ENCODE results near the gene IGLL5. TPM values are rescaled to one million over a fixed set of nuclear protein-coding genes. Genes with fewer than 3 reads are reported as not detected.

The IGLL5 gene
- total RNA-seq, 2 experiments from 2014 or later: not detected

DNA sequence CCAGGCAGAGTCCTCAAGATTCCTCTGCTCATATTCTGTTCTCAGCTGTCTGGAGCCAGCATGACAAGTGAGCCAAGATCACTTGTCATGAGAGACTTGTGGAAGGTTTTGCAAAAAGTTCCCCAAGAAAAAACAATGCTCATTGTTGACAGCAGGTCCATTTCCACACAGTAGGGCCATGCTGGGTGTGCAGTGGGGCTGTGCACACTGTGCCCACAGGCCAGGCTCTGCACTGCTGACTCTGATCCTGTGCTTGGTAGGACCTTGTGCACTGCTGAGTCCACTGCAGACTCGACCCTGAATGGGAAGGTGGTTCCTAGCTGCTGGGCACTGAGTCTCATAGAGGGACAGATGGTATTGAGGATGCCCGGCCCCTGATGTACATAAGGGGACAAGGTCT, 33.9 kb upstream of the IGLL5 start:
- DNase-seq: no peak
- no peaks in the 10 kb centered on the region for H3K9me3 Mint-ChIP-seq
- no peaks in the 10 kb centered on the region for H3K36me3 Mint-ChIP-seq (ENCODE audit: low read depth)
- intact Hi-C loops (cut with micrococcal nuclease): no loop called here
- no peak overlapping the region for H3K4me3 Mint-ChIP-seq
- CTCF ChIA-PET: interaction anchor here (1.0 to 7.2 kb wide), 2 partner anchors 29 to 104 kb away, joined by 4 to 82 read pairs; no protein-coding TSS in a partner anchor
- no peaks in the 10 kb centered on the region for H3K27me3 Mint-ChIP-seq (ENCODE audit: low read depth)
- no peak overlapping the region for H3K27ac Mint-ChIP-seq
- H3K4me1 Mint-ChIP-seq (ENCODE audit: low read depth): no peaks in the 10 kb centered on the region

- no peaks in the 10 kb centered on the region for H3K4me1 Mint-ChIP-seq (ENCODE audit: low read depth)
- H3K27ac Mint-ChIP-seq: no peak overlapping the region
Measured at GRCh38 chr22:22854466-22854865, 33.1 kb upstream of the IGLL5 start.

GRCh38 chr22:22855085-22855484, 32.5 kb upstream of the IGLL5 start:
- CTCF ChIA-PET: interaction anchor here (0.6 to 1.8 kb wide), 15 partner anchors 9 to 104 kb away, joined by 3 to 13 read pairs (median 3); no protein-coding TSS in a partner anchor
- H3K27ac Mint-ChIP-seq: no peak overlapping the region
- intact Hi-C loops (cut with micrococcal nuclease): no loop called here

More at GRCh38 chr22:22854466-22854865, 33.1 kb upstream of the IGLL5 start:
- Mint-ChIP-seq H3K9me3 (no peaks in the 10 kb centered on the region), H3K27me3 (ENCODE audit: low read depth) (no peaks in the 10 kb centered on the region), H3K4me3 (no peak overlapping the region), H3K36me3 (ENCODE audit: low read depth) (no peaks in the 10 kb centered on the region)
- intact Hi-C loops (cut with micrococcal nuclease): no loop called here
- DNase-seq: no peak
- CTCF ChIA-PET: interaction anchor here (7.2 kb wide), 1 partner anchor 28 kb away, joined by 82 read pairs; no protein-coding TSS in a partner anchor

DNA sequence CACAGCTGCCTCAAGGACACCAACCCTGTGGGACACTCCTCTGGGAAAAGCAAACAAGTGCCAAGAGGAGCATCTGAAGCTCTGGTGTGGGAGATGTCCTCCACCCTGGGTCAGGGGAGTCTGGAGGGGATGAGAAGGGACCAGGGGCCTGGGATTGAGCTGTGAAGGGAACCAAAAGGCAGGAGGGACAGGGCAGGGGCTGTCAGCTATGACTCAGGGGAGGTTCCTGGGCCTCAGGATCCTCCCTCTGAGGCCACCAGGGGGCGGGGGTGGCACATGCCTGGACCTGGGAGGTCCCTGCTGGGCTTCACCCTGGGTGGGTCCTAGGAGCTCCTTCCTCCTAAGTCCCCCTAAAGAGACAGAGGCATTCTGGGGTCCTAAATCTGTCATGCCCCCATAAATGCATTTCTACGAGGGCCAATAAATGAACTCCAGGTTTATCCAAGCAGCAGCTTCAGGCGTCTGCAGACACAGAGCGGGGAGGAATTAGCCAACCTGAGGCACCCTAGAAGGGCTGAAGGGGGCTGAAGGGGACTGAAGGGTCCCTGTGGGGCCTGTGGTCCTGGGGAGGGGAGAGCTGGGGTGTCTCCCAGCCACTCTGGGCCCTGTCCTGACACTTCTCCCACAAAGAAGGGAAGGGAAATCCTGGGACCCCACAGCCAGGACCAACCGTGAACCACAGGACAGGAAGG, 31.9 kb upstream of the IGLL5 start:
- Mint-ChIP-seq H3K9me3 (no peaks in the 10 kb centered on the region), H3K27ac (no peak overlapping the region), H3K27me3 (ENCODE audit: low read depth) (no peaks in the 10 kb centered on the region), H3K4me1 (ENCODE audit: low read depth) (no peaks in the 10 kb centered on the region), H3K36me3 (ENCODE audit: low read depth) (no peaks in the 10 kb centered on the region), H3K4me3 (no peak overlapping the region)
- CTCF ChIA-PET: interaction anchor here (0.6 to 1.8 kb wide), 16 partner anchors 8 to 637 kb away, joined by 3 to 13 read pairs (median 3); no protein-coding TSS in a partner anchor
- DNase-seq: peak; percentile 48
- intact Hi-C loops (cut with micrococcal nuclease): no loop called here

More at GRCh38 chr22:22855085-22855484, 32.5 kb upstream of the IGLL5 start:
- no peak for DNase-seq
- no peaks in the 10 kb centered on the region for H3K9me3 Mint-ChIP-seq
- H3K4me1 Mint-ChIP-seq (ENCODE audit: low read depth): no peaks in the 10 kb centered on the region
- H3K4me3 Mint-ChIP-seq: no peak overlapping the region
- no peaks in the 10 kb centered on the region for H3K27me3 Mint-ChIP-seq (ENCODE audit: low read depth)
- no peaks in the 10 kb centered on the region for H3K36me3 Mint-ChIP-seq (ENCODE audit: low read depth)

- Mint-ChIP-seq H3K36me3 (ENCODE audit: low read depth) (no peaks in the 10 kb centered on the region), H3K9me3 (no peaks in the 10 kb centered on the region), H3K4me3 (no peak overlapping the region), H3K27me3 (ENCODE audit: low read depth) (no peaks in the 10 kb centered on the region), H3K27ac (no peak overlapping the region), H3K4me1 (ENCODE audit: low read depth) (no peaks in the 10 kb centered on the region)
- no peak for DNase-seq
- CTCF ChIA-PET: interaction anchor here (0.6 to 1.8 kb wide), 9 partner anchors 15 to 637 kb away, joined by 3 to 13 read pairs (median 4); no protein-coding TSS in a partner anchor
- intact Hi-C loops (cut with micrococcal nuclease): no loop called here
Measured at GRCh38 chr22:22856364-22856763, 31.3 kb upstream of the IGLL5 start.

GRCh38 chr22:22856885-22857606, 30.6 kb upstream of the IGLL5 start:
- H3K9me3 Mint-ChIP-seq: no peaks in the 10 kb centered on the region
- H3K4me1 Mint-ChIP-seq (ENCODE audit: low read depth): no peaks in the 10 kb centered on the region
- no peak for DNase-seq
- intact Hi-C loops (cut with micrococcal nuclease): no loop called here
- H3K4me3 Mint-ChIP-seq: no peak overlapping the region
- no peaks in the 10 kb centered on the region for H3K27me3 Mint-ChIP-seq (ENCODE audit: low read depth)
- no peak overlapping the region for H3K27ac Mint-ChIP-seq
- no peaks in the 10 kb centered on the region for H3K36me3 Mint-ChIP-seq (ENCODE audit: low read depth)
- CTCF ChIA-PET: interaction anchor here (0.7 to 1.9 kb wide), 8 partner anchors 8 to 98 kb away, joined by 3 to 13 read pairs (median 5); no protein-coding TSS in a partner anchor

DNA sequence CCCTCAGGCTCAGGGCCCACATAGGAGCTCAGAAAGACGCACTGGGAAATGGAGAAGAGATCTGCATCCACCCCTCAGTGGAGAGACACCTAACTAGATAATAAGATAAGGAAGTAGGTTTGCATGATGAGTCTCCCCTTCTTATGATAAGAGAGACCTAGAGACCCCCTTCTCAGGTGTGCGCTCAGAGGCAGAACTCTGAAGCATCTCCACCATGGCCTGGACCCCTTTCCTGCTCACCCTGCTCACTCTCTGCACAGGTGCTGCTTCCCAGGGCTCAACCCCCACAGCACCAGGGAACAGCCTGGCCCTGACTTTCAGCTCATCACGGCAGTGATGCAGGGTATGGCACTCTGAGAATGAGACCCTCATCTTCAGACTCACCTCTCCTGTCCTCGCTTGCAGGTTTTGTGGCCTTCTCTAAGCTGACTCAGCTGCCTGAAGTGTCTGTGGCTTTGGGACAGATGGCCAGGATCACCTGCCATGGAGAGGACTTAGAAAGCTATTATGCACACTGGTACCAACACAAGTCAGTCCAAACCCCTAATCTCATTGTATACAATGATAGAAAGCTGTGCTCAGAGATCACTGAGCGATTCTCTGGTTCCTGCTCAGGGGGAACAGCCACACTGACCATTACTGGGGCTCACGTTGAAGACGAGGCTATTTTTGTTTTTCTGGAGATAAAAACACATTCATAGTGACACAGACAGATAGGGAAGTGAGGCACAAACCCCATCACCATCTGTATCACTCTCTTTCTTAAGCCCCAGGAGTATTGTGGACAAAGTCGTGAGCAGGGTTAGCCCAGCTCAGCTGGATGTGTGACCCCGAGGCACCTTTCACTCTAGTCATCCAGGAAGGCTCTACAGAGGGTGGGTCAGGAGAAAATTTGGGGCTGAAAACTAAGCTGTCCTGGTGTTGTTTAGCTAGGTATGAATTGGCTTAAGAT, 29.7 kb upstream of the IGLL5 start:
- no peak overlapping the region for H3K4me3 Mint-ChIP-seq
- H3K27ac Mint-ChIP-seq: no peak overlapping the region
- intact Hi-C loops (cut with micrococcal nuclease): no loop called here
- H3K4me1 Mint-ChIP-seq (ENCODE audit: low read depth): no peaks in the 10 kb centered on the region
- no peak for DNase-seq
- H3K9me3 Mint-ChIP-seq: no peaks in the 10 kb centered on the region
- CTCF ChIA-PET: interaction anchor here (0.7 to 1.9 kb wide), 8 partner anchors 9 to 98 kb away, joined by 3 to 12 read pairs (median 4); no protein-coding TSS in a partner anchor
- no peaks in the 10 kb centered on the region for H3K27me3 Mint-ChIP-seq (ENCODE audit: low read depth)
- H3K36me3 Mint-ChIP-seq (ENCODE audit: low read depth): no peaks in the 10 kb centered on the region

DNA sequence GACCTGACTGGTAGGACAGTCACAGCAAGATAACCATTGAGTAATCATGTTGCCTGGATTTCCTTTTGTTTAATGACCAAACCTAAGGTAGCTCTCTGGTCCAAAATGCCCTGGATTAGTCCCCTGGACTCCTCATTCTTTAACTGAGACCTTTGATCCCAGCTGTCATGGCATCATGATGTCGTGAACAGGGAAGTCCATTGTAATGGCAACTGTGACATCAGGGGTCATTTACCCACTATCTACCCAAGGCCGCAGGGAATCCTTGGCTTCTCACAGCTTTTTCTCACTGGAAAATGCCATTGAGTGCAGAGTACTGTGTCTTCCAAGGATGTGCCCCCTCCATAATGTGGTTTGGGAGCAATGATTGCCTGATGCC, 29.1 kb upstream of the IGLL5 start:
- Mint-ChIP-seq H3K27ac (no peak overlapping the region), H3K9me3 (no peaks in the 10 kb centered on the region), H3K4me3 (no peak overlapping the region), H3K36me3 (ENCODE audit: low read depth) (no peaks in the 10 kb centered on the region), H3K27me3 (ENCODE audit: low read depth) (no peaks in the 10 kb centered on the region), H3K4me1 (ENCODE audit: low read depth) (peaks cover 6% of the 10 kb centered on the region)
- CTCF ChIA-PET: interaction anchor here (0.9 to 1.9 kb wide), 5 partner anchors 10 to 97 kb away, joined by 3 to 12 read pairs (median 4); no protein-coding TSS in a partner anchor
- intact Hi-C loops (cut with micrococcal nuclease): no loop called here
- no peak for DNase-seq

DNA sequence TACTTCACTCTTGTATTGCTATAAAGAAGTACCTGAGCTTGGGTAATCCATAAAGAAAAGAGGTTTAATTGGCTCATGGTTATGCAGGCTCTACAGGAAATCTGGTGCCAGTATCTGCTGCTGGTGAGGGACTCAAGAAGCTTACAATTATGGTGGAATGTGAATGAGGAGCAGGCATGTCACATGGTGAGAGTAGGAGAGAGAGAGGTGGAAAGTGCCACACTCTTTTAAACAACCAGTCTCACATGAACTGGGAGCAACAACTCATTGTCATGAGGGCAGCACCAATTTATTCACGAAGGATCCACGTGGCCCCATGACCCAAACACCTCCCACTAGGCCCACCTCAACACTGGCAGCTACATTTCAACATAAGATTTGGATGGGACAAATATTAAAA, 24.6 kb upstream of the IGLL5 start:
- Mint-ChIP-seq H3K9me3 (no peaks in the 10 kb centered on the region), H3K27me3 (ENCODE audit: low read depth) (no peaks in the 10 kb centered on the region), H3K27ac (no peak overlapping the region), H3K4me3 (no peak overlapping the region), H3K4me1 (ENCODE audit: low read depth) (peaks cover 37% of the 10 kb centered on the region), H3K36me3 (ENCODE audit: low read depth) (no peaks in the 10 kb centered on the region)
- intact Hi-C loops (cut with micrococcal nuclease): no loop called here
- CTCF ChIA-PET: interaction anchor here (1.0 to 1.5 kb wide), 3 partner anchors 15 to 94 kb away, joined by 3 to 12 read pairs (median 5); no protein-coding TSS in a partner anchor
- no peak for DNase-seq

DNA sequence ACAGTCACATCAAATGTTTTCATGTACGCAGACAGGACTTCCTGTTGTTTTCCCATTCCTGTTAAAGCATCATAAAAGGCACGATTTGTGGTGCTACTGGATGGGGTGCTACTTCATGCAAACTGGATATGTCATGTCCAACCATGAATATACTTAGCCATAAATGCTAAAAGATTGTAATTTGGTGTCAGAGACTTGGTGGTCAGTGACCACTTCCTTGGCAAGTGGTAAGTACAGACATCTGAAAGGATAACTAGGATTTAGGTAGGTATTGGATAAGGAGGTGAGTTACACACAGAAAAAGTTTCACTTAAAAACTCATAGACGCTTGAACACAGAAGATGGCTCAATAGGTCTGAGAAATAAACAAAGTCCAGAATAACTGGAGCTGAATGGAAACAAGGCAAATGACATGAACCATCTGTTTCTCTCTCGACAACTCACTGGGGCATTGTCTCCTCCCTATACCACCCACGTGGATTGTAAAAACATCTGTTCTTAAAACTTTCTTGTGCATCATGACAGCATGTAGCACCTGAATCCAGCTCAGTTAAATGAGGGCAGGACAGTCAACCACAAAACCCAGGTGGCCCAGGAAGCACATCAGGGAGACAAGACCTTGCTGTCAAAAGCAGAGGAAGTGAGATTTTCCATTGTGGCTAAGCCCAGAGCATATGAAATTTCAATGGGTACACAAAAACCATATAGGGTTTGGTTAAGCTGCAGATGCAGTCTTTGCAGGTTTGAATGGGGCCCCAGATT, 22.1 kb upstream of the IGLL5 start:
- no peak overlapping the region for H3K27ac Mint-ChIP-seq
- no peak overlapping the region for H3K4me3 Mint-ChIP-seq
- CTCF ChIA-PET: interaction anchor here (0.7 to 2.1 kb wide), 7 partner anchors 8 to 94 kb away, joined by 3 to 13 read pairs (median 3); no protein-coding TSS in a partner anchor
- peaks cover 37% of the 10 kb centered on the region for H3K4me1 Mint-ChIP-seq (ENCODE audit: low read depth)
- H3K27me3 Mint-ChIP-seq (ENCODE audit: low read depth): no peaks in the 10 kb centered on the region
- H3K9me3 Mint-ChIP-seq: no peaks in the 10 kb centered on the region
- DNase-seq: peak; percentile 62
- intact Hi-C loops (cut with micrococcal nuclease): loop anchor here (2.0 kb wide), 1 partner anchor 45 kb away; no protein-coding TSS in a partner anchor
- no peaks in the 10 kb centered on the region for H3K36me3 Mint-ChIP-seq (ENCODE audit: low read depth)

All from activated naive CD4-positive, alpha-beta T cell treated with anti-CD3 and anti-CD28 coated beads for 36 hours (primary cell).